Prostate gland (tissue), 2 donors: Measurements from ENCODE around the gene RFPL1.

Source experiments
- CTCF ChIP-seq, 4 experiments: fragments of 200-600 bp in 2 of 4; fragments of 450-650 bp in 2 of 4; sonication (generic) in 2 of 4; IDR thresholded peaks; 1 replicate in 3 of 4; 2 replicates in 1 of 4; pipeline ENCODE4 v1.5.1; 2016 to 2019; ENCODE audit warnings: antibody characterized with exemption in 4 of 4, mild to moderate bottlenecking in 2 of 4, moderate library complexity in 2 of 4
- POLR2A ChIP-seq: fragments of 450-650 bp; IDR thresholded peaks from one replicate; pipeline ENCODE4 v1.6.1; 2016; ENCODE audit warnings: antibody characterized with exemption, mild to moderate bottlenecking
- POLR2AphosphoS5 ChIP-seq: sonication (generic); formaldehyde crosslinking; IDR thresholded peaks from one replicate; pipeline ENCODE4 v1.6.1; 2017; ENCODE audit warnings: antibody characterized with exemption

- TF ChIP-seq CTCF (IDR thresholded peaks at IDR 0.05) (no peak), POLR2A (no peak), POLR2AphosphoS5 (no peak)
Observed at GRCh38 chr22:29485448-29485847, 47.1 kb downstream of the RFPL1 start.
